HepG2 (cell line): Measurements from ENCODE around the gene EPB41L2. TPM values are rescaled to one million over a fixed set of nuclear protein-coding genes. Genes with fewer than 3 reads are reported as not detected.

ENCODE experiments used
- ATAC-seq: fragments of 200-7000 bp; cut with Tn5 transposase; 3 replicates; pipeline ENCODE4 v1.9.1; 2020; ENCODE audit warnings: mild to moderate bottlenecking, moderate library complexity
- BruUV-seq: library from RNA; stranded (reverse); fragments of 400-500 nt; replicated peaks from 2 replicates; lab custom pipeline; 2021; lab: Mats Ljungman, UMichigan
- CTCF ChIA-PET: fragments of 300-600 bp; formaldehyde crosslinking; extraction: SDS; loops from one replicate; lab custom pipeline; 2021; ENCODE audit warnings: low total read pairs, inconsistent platforms, low intra/inter-chr PET ratio; lab: Yijun Ruan, JAX
- POLR2A ChIA-PET: fragments of 350-600 bp; sonication (Branson Sonifier 250); formaldehyde crosslinking; loops from one replicate; lab custom pipeline; 2020; ENCODE audit warnings: antibody characterized with exemption, inconsistent platforms; lab: Yijun Ruan, JAX
- DNase-seq: peaks from one replicate; pipeline ENCODE4 v3.0.0-alpha.2; 2015; ENCODE audit warnings: low spot score
- FAIRE-seq: peaks from 3 replicates; lab custom pipeline; 2011; peaks lifted over from hg19 to GRCh38; lab: Jason Lieb, UNC
- H2AFZ ChIP-seq: one replicate; pipeline ENCODE4 v1.6.1; 2011; ENCODE audit warnings: low read length, inconsistent platforms
- H3K27ac ChIP-seq: fragments of 300-600 bp; 3 replicates; pipeline ENCODE4 v1.8.0; 2011; ENCODE audit warnings: mixed run types, mild to moderate bottlenecking, mixed read lengths, low read length, inconsistent platforms; ENCODE audit not compliant: insufficient read depth; ENCODE audit errors: extremely low read length
- H3K27me3 ChIP-seq, 2 experiments: fragments of 200-600 bp in 1 of 2; 2 replicates in 1 of 2; 3 replicates in 1 of 2; pipeline versions ENCODE4 v1.6.0 to v1.8.0; 2011; ENCODE audit warnings: low read length in 2 of 2, mild to moderate bottlenecking in 2 of 2, moderate library complexity in 2 of 2, inconsistent platforms in 1 of 2; ENCODE audit not compliant: insufficient read depth in 2 of 2, control insufficient read depth in 1 of 2
- H3K36me3 ChIP-seq, 2 experiments: fragments of 200-600 bp in 1 of 2; replicated peaks in 1 of 2; 2 replicates in 1 of 2; 3 replicates in 1 of 2; pipeline versions ENCODE4 v1.5.1 to v1.8.0; 2011; ENCODE audit warnings: low read length in 2 of 2, inconsistent platforms in 1 of 2; ENCODE audit not compliant: insufficient read depth in 2 of 2, control insufficient read depth in 1 of 2
- H3K4me1 ChIP-seq: 2 replicates; pipeline ENCODE4 v1.5.1; 2012; ENCODE audit warnings: low read length, inconsistent platforms; ENCODE audit not compliant: insufficient read depth
- H3K4me2 ChIP-seq: 2 replicates; pipeline ENCODE4 v1.6.0; 2011; ENCODE audit warnings: low read depth, low read length, inconsistent platforms
- H3K4me3 ChIP-seq, 3 experiments: fragments of 200-600 bp in 1 of 3; sonication (generic), shearing (Covaris generic) in 1 of 3; replicated peaks in 1 of 3; 2 replicates each; pipeline ENCODE4 v1.5.1; 2011 to 2016; ENCODE audit warnings: low read length in 3 of 3, inconsistent platforms in 2 of 3, low read depth in 2 of 3, mild to moderate bottlenecking in 2 of 3, control low read depth in 1 of 3, mixed read lengths in 1 of 3; ENCODE audit not compliant: insufficient read depth in 1 of 3
- H3K79me2 ChIP-seq: one replicate; pipeline ENCODE4 v1.6.1; 2011; ENCODE audit warnings: low read length, inconsistent platforms; ENCODE audit not compliant: insufficient read depth
- H3K9ac ChIP-seq: 2 replicates; pipeline ENCODE4 v1.6.0; 2011; ENCODE audit warnings: mild to moderate bottlenecking, low read depth, low read length, inconsistent platforms; ENCODE audit not compliant: insufficient read depth
- H3K9me3 ChIP-seq: 2 replicates; pipeline ENCODE4 v1.5.1; 2012; ENCODE audit warnings: mild to moderate bottlenecking, low read length
- H4K20me1 ChIP-seq: 2 replicates; pipeline ENCODE4 v1.6.0; 2011; ENCODE audit warnings: inconsistent platforms, mild to moderate bottlenecking, low read length, moderate library complexity; ENCODE audit not compliant: insufficient read depth
- CAMTA2 ChIP-seq: sonication (generic); formaldehyde crosslinking; IDR thresholded peaks from 2 replicates; pipeline ENCODE4 v1.4.0; 2020; ENCODE audit warnings: mild to moderate bottlenecking, missing genetic modification reagents, borderline replicate concordance
- CREB3 ChIP-seq: sonication (generic); formaldehyde crosslinking; IDR thresholded peaks from 2 replicates; pipeline ENCODE4 v1.5.0; 2020; ENCODE audit warnings: missing genetic modification reagents
- HMG20A ChIP-seq: IDR thresholded peaks from 2 replicates; pipeline ENCODE4 v1.6.1; 2016; ENCODE audit warnings: borderline replicate concordance
- JARID2 ChIP-seq: sonication (generic); formaldehyde crosslinking; IDR thresholded peaks from 2 replicates; pipeline ENCODE4 v1.8.1; 2023; ENCODE audit warnings: missing genetic modification reagents, inconsistent platforms; ENCODE audit not compliant: insufficient replicate concordance
- MXD3 ChIP-seq: IDR thresholded peaks from 2 replicates; pipeline ENCODE4 v1.6.1; 2016; ENCODE audit warnings: mild to moderate bottlenecking, missing biosample characterization, missing genetic modification reagents
- NFAT5 ChIP-seq: sonication (generic); formaldehyde crosslinking; IDR thresholded peaks from 2 replicates; pipeline ENCODE4 v1.4.0; 2020; ENCODE audit warnings: missing genetic modification reagents
- PHF21A ChIP-seq: sonication (generic); formaldehyde crosslinking; IDR thresholded peaks from 2 replicates; pipeline ENCODE4 v1.5.0; 2020; ENCODE audit warnings: mild to moderate bottlenecking, missing genetic modification reagents
- PRPF4 ChIP-seq: fragments of 200-400 bp; formaldehyde crosslinking; IDR thresholded peaks from 2 replicates; pipeline ENCODE4 v1.6.1; 2016; ENCODE audit warnings: low read length, low read depth; ENCODE audit not compliant: poor library complexity, severe bottlenecking
- SMC3 ChIP-seq: IDR thresholded peaks from 2 replicates; pipeline ENCODE4 v1.6.1; 2011; ENCODE audit warnings: low read length, improper control_type of control experiment
- ZBTB43 ChIP-seq: sonication (generic); formaldehyde crosslinking; conservative IDR thresholded peaks from 2 replicates; pipeline ENCODE4 v1.4.0; 2020; ENCODE audit warnings: missing genetic modification reagents
- ZNF451 ChIP-seq: sonication (generic); formaldehyde crosslinking; IDR thresholded peaks from 2 replicates; pipeline ENCODE4 v1.5.0; 2020; ENCODE audit warnings: mild to moderate bottlenecking, missing genetic modification reagents
- WGBS: methylation state at CpG from one replicate; pipeline ENCODE4 v1.1.6; 2017; ENCODE audit warnings: low lambda C conversion rate; 5-methylcytosine and 5-hydroxymethylcytosine counted together
- in situ Hi-C: cut with HindIII; loops from 2 replicates; pipeline ENCODE4 v1.10.0; 2017; ENCODE audit warnings: low pct_unique_long_range_greater_than_20kb; ENCODE audit not compliant: extremely low pct_ligation_motif_present
- intact Hi-C: fragments of 100-400 bp; cut with micrococcal nuclease; formaldehyde crosslinking; loops from one replicate; pipeline ENCODE4 v1.10.0; 2022; ENCODE audit not compliant: unreplicated experiment
- polyA plus RNA-seq, 8 experiments: library from polyadenylated mRNA; depleted of rRNA in 3 of 8; stranded (reverse) in 7 of 8; unstranded in 1 of 8; fragments of >200 nt; fragmentation: Illumina TruSeq in 4 of 8; extraction: Trizol in 4 of 8; gene quantifications; 2 replicates each; pipeline versions ENCODE4 v1.2.1 to v1.2.3, GENCODE V29; 2011 to 2016; ENCODE audit warnings: low read depth in 4 of 8, missing spikeins in 1 of 8, mixed read lengths in 1 of 8; ENCODE audit not compliant: insufficient read depth in 1 of 8
- total RNA-seq, 5 experiments: library from RNA; depleted of rRNA; stranded (reverse); fragments of >200 nt; fragmentation: Illumina TruSeq; extraction: Trizol; gene quantifications; 2 replicates each; pipeline ENCODE4 v1.2.3, GENCODE V29; 2016; ENCODE audit warnings: low read depth in 1 of 5

Gene EPB41L2
- total and polyA plus RNA-seq, 2 of the 13 experiments (the other 11 are each of a cell fraction or from before 2014, with no cell fraction given): 41.7 to 56.4 TPM

GRCh38 chr6:130895516-130895915, 167.5 kb downstream of the EPB41L2 start (continued):
- TF ChIP-seq CREB3: no peak
- TF ChIP-seq ZNF451 (CRISPR knock-in tag): no peak
- no peak for TF ChIP-seq MXD3 (CRISPR knock-in tag)
- no peak for TF ChIP-seq NFAT5 (CRISPR knock-in tag)
- no peak for TF ChIP-seq PHF21A (CRISPR knock-in tag)
- no peak for TF ChIP-seq HMG20A (CRISPR knock-in tag)

- H3K9ac ChIP-seq: no peak overlapping the region
- no peak overlapping the region for H2AFZ ChIP-seq
- no peak overlapping the region for H3K4me3 ChIP-seq
- no peak overlapping the region for H3K4me2 ChIP-seq
- no peaks in the 10 kb centered on the region for H4K20me1 ChIP-seq
- no TSS peak for BruUV-seq
- CTCF ChIA-PET: no interaction called here
- intact Hi-C loops: no loop called here
- peaks cover 27 to 61% of the 10 kb centered on the region in 2 experiments for H3K36me3 ChIP-seq
- no peaks in the 10 kb centered on the region for H3K4me1 ChIP-seq
- DNase-seq (no peak), FAIRE-seq (no peak), ATAC-seq (no peak)
- WGBS: 75% methylated on average over 2 of the region's 2 CpGs
- in situ Hi-C loops: no loop called here
- no peaks in the 10 kb centered on the region for H3K79me2 ChIP-seq
- H3K27ac ChIP-seq: no peak overlapping the region
- no peaks in the 10 kb centered on the region for H3K27me3 ChIP-seq
- H3K9me3 ChIP-seq: no peaks in the 10 kb centered on the region
- POLR2A ChIA-PET: no interaction called here
- TF ChIP-seq SMC3 (no peak), ZBTB43 (no peak), JARID2 (no peak), CAMTA2 (CRISPR knock-in tag) (no peak), PRPF4 (no peak)
- TF ChIP-seq, all 625 proteins: peak for 0
Measured at GRCh38 chr6:130893766-130894165, 169.3 kb downstream of the EPB41L2 start.
